HFF-Myc (cell line): Measurements from ENCODE around the gene DHRSX.
"Not testable (repeated sequence)": the region's sequence is repeated elsewhere in the genome, so short reads cannot be mapped to it uniquely, and the experiment has no call there.

ENCODE experiments used
- DNase-seq: peaks from one replicate; pipeline ENCODE4 v3.0.0-alpha.2; 2011; ENCODE audit warnings: low read depth; ENCODE audit errors: extremely low read depth
- H3K4me3 ChIP-seq: replicated peaks from 2 replicates; pipeline ENCODE4 v1.5.1; 2011; ENCODE audit warnings: low read depth, mild to moderate bottlenecking, control low read depth, low read length
- CTCF ChIP-seq: IDR thresholded peaks from 2 replicates; pipeline ENCODE4 v1.5.1; 2012; ENCODE audit warnings: mild to moderate bottlenecking, low read depth, low read length, control low read depth; ENCODE audit errors: missing control alignments

Gene DHRSX

GRCh38 chrX:2226182-2226581, 274.6 kb downstream of the DHRSX start:
- no peak overlapping the region for H3K4me3 ChIP-seq
- no peak for TF ChIP-seq CTCF
- DNase-seq: no peak

GRCh38 chrX:2224597-2225235, 276.1 kb downstream of the DHRSX start:
- DNase-seq: no peak
- TF ChIP-seq CTCF: no peak
- no peak overlapping the region for H3K4me3 ChIP-seq

GRCh38 chrX:2224161-2224560, 276.6 kb downstream of the DHRSX start:
- DNase-seq: no peak
- H3K4me3 ChIP-seq: no peak overlapping the region
- no peak for TF ChIP-seq CTCF

GRCh38 chrX:2220829-2221567, 279.8 kb downstream of the DHRSX start:
- TF ChIP-seq CTCF: no peak
- DNase-seq: no peak
- no peak overlapping the region for H3K4me3 ChIP-seq

- no peak for DNase-seq
- H3K4me3 ChIP-seq: no peak overlapping the region
- no peak for TF ChIP-seq CTCF
These were observed 280.5 kb downstream of the DHRSX start for GRCh38 chrX:2220296-2220695.

GRCh38 chrX:2214138-2214823, 286.5 kb downstream of the DHRSX start:
- not testable (repeated sequence) for H3K4me3 ChIP-seq, DNase-seq

GRCh38 chrX:2211667-2212066, 289.1 kb downstream of the DHRSX start:
- not testable (repeated sequence) for H3K4me3 ChIP-seq

More at GRCh38 chrX:2211667-2212066, 289.1 kb downstream of the DHRSX start:
- DNase-seq: not testable (repeated sequence)
